Gastroesophageal sphincter (tissue), 3 donors: ENCODE results near the gene CPNE4.

ENCODE experiments used
- EP300 ChIP-seq: sonication (generic); formaldehyde crosslinking; IDR thresholded peaks from one replicate; pipeline ENCODE4 v1.6.1; 2017; ENCODE audit warnings: antibody characterized with exemption, mild to moderate bottlenecking
- POLR2A ChIP-seq, 2 donors: fragments of 450-650 bp; IDR thresholded peaks; one replicate each; pipeline ENCODE4 v1.6.1; 2017; ENCODE audit warnings: antibody characterized with exemption in 2 of 2, mild to moderate bottlenecking in 2 of 2, moderate library complexity in 1 of 2
- TF ChIP-seq, protein P1 (sequence below), 4 experiments: fragments of 200-600 bp in 2 of 4; fragments of 450-650 bp in 2 of 4; sonication (generic) in 1 of 4; IDR thresholded peaks; one replicate each; pipeline ENCODE4 v1.5.1; 2017 to 2019; ENCODE audit warnings: antibody characterized with exemption in 4 of 4, mild to moderate bottlenecking in 2 of 4, moderate library complexity in 2 of 4

DNA sequence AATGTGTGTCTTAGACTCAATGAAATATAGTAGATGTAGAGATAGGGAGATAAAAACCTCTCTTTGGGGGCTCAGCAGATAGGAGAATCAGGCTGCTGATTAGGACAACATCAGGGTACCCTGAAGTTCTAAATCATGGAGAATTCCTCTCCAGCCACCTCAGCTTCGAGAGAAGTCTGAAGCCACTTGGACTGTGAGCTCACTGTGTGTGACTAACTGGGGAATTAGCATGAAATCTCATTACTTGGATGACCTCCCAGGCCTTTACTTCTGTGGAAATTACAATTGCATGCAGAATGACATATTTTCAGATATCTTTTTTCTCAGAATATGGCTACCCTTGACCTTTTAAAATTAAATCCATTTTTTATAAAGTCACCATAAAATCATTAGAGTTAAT, 404.0 kb downstream of the CPNE4 start:
- TF ChIP-seq POLR2A (IDR thresholded peaks at IDR 0.05) (no peak), EP300 (no peak)
- TF ChIP-seq, protein P1, sequence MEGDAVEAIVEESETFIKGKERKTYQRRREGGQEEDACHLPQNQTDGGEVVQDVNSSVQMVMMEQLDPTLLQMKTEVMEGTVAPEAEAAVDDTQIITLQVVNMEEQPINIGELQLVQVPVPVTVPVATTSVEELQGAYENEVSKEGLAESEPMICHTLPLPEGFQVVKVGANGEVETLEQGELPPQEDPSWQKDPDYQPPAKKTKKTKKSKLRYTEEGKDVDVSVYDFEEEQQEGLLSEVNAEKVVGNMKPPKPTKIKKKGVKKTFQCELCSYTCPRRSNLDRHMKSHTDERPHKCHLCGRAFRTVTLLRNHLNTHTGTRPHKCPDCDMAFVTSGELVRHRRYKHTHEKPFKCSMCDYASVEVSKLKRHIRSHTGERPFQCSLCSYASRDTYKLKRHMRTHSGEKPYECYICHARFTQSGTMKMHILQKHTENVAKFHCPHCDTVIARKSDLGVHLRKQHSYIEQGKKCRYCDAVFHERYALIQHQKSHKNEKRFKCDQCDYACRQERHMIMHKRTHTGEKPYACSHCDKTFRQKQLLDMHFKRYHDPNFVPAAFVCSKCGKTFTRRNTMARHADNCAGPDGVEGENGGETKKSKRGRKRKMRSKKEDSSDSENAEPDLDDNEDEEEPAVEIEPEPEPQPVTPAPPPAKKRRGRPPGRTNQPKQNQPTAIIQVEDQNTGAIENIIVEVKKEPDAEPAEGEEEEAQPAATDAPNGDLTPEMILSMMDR (IDR thresholded peaks at IDR 0.05), result no peak
